ENCODE measurements around the gene PDGFRA.

DNA sequence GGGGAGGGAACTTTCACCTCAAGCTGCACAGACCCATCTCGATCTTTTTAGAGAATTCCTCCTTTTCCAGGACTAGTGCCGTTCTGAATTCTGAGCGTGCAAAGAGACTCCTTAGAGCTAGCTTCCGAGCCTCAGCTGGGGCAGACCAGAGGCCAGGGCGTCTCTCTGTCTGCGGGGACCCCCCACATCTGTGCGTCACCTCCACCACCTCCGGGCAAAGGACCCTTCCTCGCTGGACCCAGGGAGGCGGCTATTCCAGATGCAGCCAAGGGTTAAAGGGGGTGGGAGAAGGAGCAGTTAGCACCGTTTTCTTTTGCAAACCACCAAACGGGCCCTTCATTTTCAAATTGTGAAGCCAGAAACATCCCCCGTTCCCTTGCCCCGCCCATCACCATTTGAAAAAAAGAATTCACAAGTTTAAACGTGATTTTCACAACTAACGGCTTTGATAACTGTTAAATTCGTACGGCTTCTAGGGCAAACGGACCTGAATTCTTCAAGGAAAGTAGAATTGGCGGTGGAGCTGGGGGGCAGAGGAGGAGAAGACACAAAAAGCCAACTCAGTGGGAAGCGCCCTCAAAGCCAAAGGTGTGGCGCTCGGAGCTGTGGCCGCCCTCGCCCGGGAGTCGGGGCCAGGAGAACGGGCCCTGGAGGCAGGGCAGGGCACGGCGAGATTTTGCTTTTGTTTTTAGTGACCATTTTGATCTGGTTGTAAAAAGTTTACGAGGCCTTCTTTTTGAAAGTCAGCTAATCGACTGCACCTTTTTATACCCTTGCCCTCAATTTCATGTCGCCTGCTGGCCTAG lies 3.3 kb upstream of the PDGFRA start:
- TF ChIP-seq, protein P1, sequence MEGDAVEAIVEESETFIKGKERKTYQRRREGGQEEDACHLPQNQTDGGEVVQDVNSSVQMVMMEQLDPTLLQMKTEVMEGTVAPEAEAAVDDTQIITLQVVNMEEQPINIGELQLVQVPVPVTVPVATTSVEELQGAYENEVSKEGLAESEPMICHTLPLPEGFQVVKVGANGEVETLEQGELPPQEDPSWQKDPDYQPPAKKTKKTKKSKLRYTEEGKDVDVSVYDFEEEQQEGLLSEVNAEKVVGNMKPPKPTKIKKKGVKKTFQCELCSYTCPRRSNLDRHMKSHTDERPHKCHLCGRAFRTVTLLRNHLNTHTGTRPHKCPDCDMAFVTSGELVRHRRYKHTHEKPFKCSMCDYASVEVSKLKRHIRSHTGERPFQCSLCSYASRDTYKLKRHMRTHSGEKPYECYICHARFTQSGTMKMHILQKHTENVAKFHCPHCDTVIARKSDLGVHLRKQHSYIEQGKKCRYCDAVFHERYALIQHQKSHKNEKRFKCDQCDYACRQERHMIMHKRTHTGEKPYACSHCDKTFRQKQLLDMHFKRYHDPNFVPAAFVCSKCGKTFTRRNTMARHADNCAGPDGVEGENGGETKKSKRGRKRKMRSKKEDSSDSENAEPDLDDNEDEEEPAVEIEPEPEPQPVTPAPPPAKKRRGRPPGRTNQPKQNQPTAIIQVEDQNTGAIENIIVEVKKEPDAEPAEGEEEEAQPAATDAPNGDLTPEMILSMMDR (conservative IDR thresholded peaks at IDR 0.05 in 1 of 2, IDR thresholded peaks at IDR 0.05 in 1 of 2; ENCODE audit: low read depth in 1 of 2, low read length in 2 of 2) = no peak
- TF ChIP-seq EZH2 (IDR thresholded peaks at IDR 0.05; ENCODE audit: low read length, missing control alignments) = no peak
